Germinal center (tissue), 1 donor: ENCODE data around the gene RAPGEF1.

Experiments used
- DNase-seq: peaks from one replicate; pipeline ENCODE4 v3.0.0; 2012; ENCODE audit warnings: mixed read lengths, low spot score

The RAPGEF1 gene

GRCh38 chr9:131747352-131747751 lies 7.5 kb upstream of the RAPGEF1 start:
- peak; percentile 28 for DNase-seq

- DNase-seq, result no peak
Measured at GRCh38 chr9:131745610-131746009, 5.7 kb upstream of the RAPGEF1 start.

GRCh38 chr9:131744720-131745201 lies 4.9 kb upstream of the RAPGEF1 start:
- DNase-seq, result no peak

GRCh38 chr9:131744171-131744719 lies 4.4 kb upstream of the RAPGEF1 start:
- peak; percentile 29 for DNase-seq

- DNase-seq, result no peak
Measured at GRCh38 chr9:131743501-131743900, 3.6 kb upstream of the RAPGEF1 start.

GRCh38 chr9:131743096-131743495 lies 3.2 kb upstream of the RAPGEF1 start:
- DNase-seq, result no peak

- DNase-seq, result no peak
Measured at GRCh38 chr9:131740898-131741297, 1.0 kb upstream of the RAPGEF1 start.

GRCh38 chr9:131739133-131739958 lies 530 bp downstream of the RAPGEF1 start:
- DNase-seq, result peak; percentile 69

GRCh38 chr9:131738293-131739132 lies 1.4 kb downstream of the RAPGEF1 start:
- peak; percentile 29 for DNase-seq

- DNase-seq, result no peak
Measured at GRCh38 chr9:131737426-131737825, 2.5 kb downstream of the RAPGEF1 start.

- peak; percentile 35 for DNase-seq
Measured at GRCh38 chr9:131736431-131736830, 3.4 kb downstream of the RAPGEF1 start.

- DNase-seq, result no peak
Measured at GRCh38 chr9:131735238-131736128, 4.4 kb downstream of the RAPGEF1 start.

GRCh38 chr9:131734781-131735180 lies 5.1 kb downstream of the RAPGEF1 start:
- DNase-seq, result no peak

- DNase-seq, result peak; percentile 14
Measured at GRCh38 chr9:131734165-131734610, 5.7 kb downstream of the RAPGEF1 start.

- DNase-seq, result peak; percentile 46
Measured at GRCh38 chr9:131733541-131734061, 6.3 kb downstream of the RAPGEF1 start.

GRCh38 chr9:131732636-131733289 lies 7.1 kb downstream of the RAPGEF1 start:
- DNase-seq, result peak; percentile 55

GRCh38 chr9:131732061-131732526 lies 7.8 kb downstream of the RAPGEF1 start:
- no peak for DNase-seq

GRCh38 chr9:131731644-131732043 lies 8.2 kb downstream of the RAPGEF1 start:
- DNase-seq, result no peak

GRCh38 chr9:131731237-131731636 lies 8.6 kb downstream of the RAPGEF1 start:
- no peak for DNase-seq

GRCh38 chr9:131728961-131729360 lies 10.9 kb downstream of the RAPGEF1 start:
- DNase-seq, result peak; percentile 71

GRCh38 chr9:131728546-131728910 lies 11.3 kb downstream of the RAPGEF1 start:
- no peak for DNase-seq
